K562 (cell line): ENCODE data around the gene ANKMY2. TPM values are rescaled to one million over a fixed set of nuclear protein-coding genes. Genes with fewer than 3 reads are reported as not detected.
A peak's percentile ranks its signal among the peaks of the same experiment; 100 is the strongest.

ENCODE experiments used
- ARID4B ChIP-seq: sonication (generic); formaldehyde crosslinking; IDR thresholded peaks from 2 replicates; pipeline ENCODE4 v1.8.0; 2022; ENCODE audit warnings: mild to moderate bottlenecking, missing genetic modification reagents
- ETV6 ChIP-seq, 3 experiments: fragments of 150-350 bp in 1 of 3; sonication (generic) in 1 of 3; formaldehyde crosslinking in 1 of 3; IDR thresholded peaks; 2 replicates each; pipeline versions ENCODE4 v1.6.1 to v1.8.0; 2014 to 2022; ENCODE audit warnings: borderline replicate concordance in 2 of 3, low read depth in 2 of 3, antibody characterized with exemption in 1 of 3, low read length in 1 of 3, mild to moderate bottlenecking in 1 of 3, missing genetic modification reagents in 1 of 3
- FOSL1 ChIP-seq: fragments of 200-800 bp; sonication (Bioruptor generic); conservative IDR thresholded peaks from 2 replicates; pipeline ENCODE4 v1.6.1; 2016; ENCODE audit warnings: missing genetic modification characterization, missing compliant biosample characterization
- MTA1 ChIP-seq: fragments of 450-650 bp; IDR thresholded peaks from 2 replicates; pipeline ENCODE4 v1.6.1; 2017; ENCODE audit warnings: borderline replicate concordance
- POLR2H ChIP-seq: IDR thresholded peaks from 2 replicates; pipeline ENCODE4 v1.6.1; 2016; ENCODE audit warnings: missing genetic modification characterization, low read depth, mild to moderate bottlenecking, control low read depth, missing compliant biosample characterization, moderate library complexity
- SRSF9 ChIP-seq: fragments of 200-400 bp; formaldehyde crosslinking; IDR thresholded peaks from 2 replicates; pipeline ENCODE4 v1.6.1; 2017; ENCODE audit warnings: low read depth, low read length, borderline replicate concordance
- THAP7 ChIP-seq: fragments of 250-450 bp; sonication (Bioruptor Pico); IDR thresholded peaks from 2 replicates; pipeline ENCODE4 v1.5.0; 2021
- polyA plus RNA-seq, 8 experiments: library from polyadenylated mRNA; depleted of rRNA in 4 of 8; stranded (reverse) in 5 of 8; unstranded in 3 of 8; fragments of >200 nt; fragmentation: Nextera tagmentation in 2 of 8; fragmentation: Illumina TruSeq in 1 of 8; extraction: Ambion mirVana in 2 of 8; extraction: Trizol in 1 of 8; gene quantifications; 2 replicates each; pipeline versions ENCODE4 v1.2.1 to v1.2.3, GENCODE V29; 2011 to 2014; ENCODE audit warnings: inconsistent platforms in 1 of 8, missing spikeins in 1 of 8
- total RNA-seq, 7 experiments: library from RNA; depleted of rRNA in 6 of 7; stranded (reverse); fragments of >200 nt in 6 of 7; fragmentation: Illumina TruSeq in 2 of 7; extraction: Trizol in 2 of 7; gene quantifications; 2 replicates each; pipeline versions ENCODE4 v1.2.1 to v1.2.3, GENCODE V29; 2011 to 2021; ENCODE audit warnings: low replicate concordance in 1 of 7
- TF ChIP-seq, protein P1 (sequence below), 2 experiments: fragments of 150-350 bp in 1 of 2; IDR thresholded peaks; 2 replicates each; pipeline ENCODE4 v1.6.1; 2012 to 2016; ENCODE audit warnings: low read depth in 2 of 2, low read length in 2 of 2, mild to moderate bottlenecking in 1 of 2, moderate library complexity in 1 of 2
- TF ChIP-seq, protein P2 (sequence below), 3 experiments: fragments of 200-800 bp in 1 of 3; fragments of 250-450 bp in 1 of 3; fragments of 450-650 bp in 1 of 3; sonication (Bioruptor Pico) in 1 of 3; sonication (Bioruptor generic) in 1 of 3; formaldehyde crosslinking in 1 of 3; IDR thresholded peaks; 2 replicates each; pipeline versions ENCODE4 v1.6.1 to v1.8.0; 2016 to 2022; ENCODE audit warnings: mild to moderate bottlenecking in 2 of 3, missing genetic modification characterization in 2 of 3, missing compliant biosample characterization in 1 of 3, moderate library complexity in 1 of 3

The ANKMY2 gene
- total and polyA plus RNA-seq, 9 of the 15 experiments (the other 6 are each of a cell fraction or from before 2014, with no cell fraction given) = 38.9 to 71.5 (median 48.8) TPM

DNA sequence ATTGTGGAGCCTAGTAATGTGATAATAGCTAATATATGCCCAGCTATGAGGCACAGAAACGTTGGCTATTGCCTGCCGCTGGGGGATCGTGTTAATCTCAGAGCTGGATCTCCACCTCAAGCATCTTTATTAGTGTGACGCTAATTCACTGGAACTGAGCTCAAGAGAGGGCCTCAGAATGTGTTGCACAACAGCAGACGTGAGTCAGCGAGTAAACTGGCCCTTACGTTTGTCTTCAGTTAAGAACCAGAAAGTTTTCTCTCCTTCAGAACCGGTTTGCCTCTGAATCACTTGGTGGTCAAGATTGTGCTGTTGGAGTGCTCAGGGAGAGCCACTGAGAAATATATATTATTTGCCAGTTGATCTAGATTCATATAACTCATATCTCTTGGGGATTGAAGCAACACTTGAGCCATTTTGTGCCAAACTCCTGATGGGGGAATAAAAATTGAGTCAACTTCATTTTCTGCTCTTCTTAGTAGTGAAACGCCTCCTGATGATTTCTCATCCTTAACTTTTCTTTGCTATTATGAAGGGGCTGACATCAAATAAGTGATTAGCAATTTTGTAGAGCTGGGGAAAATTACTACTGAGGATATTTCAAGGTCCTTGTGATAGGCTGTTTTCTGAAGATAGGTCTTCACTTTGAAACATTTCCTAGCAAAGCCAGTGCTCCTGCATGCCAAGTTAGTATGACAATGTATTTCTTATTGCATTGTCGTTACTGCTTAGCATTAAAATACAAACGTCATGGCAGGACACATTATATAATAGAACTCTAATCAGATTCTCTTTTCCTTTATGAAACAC, 22.7 kb upstream of the ANKMY2 start (continued):
- TF ChIP-seq ETV6 (IDR thresholded peaks at IDR 0.05; ENCODE audit: borderline replicate concordance in 1 of 2, low read depth in 2 of 2, low read length in 1 of 2) = no peak
- no peak for TF ChIP-seq ETV6 (CRISPR knock-in tag; IDR thresholded peaks at IDR 0.05; ENCODE audit: borderline replicate concordance)
- no peak for TF ChIP-seq MTA1
- TF ChIP-seq FOSL1 (tag) = peak; percentile 95
- TF ChIP-seq, protein P1, sequence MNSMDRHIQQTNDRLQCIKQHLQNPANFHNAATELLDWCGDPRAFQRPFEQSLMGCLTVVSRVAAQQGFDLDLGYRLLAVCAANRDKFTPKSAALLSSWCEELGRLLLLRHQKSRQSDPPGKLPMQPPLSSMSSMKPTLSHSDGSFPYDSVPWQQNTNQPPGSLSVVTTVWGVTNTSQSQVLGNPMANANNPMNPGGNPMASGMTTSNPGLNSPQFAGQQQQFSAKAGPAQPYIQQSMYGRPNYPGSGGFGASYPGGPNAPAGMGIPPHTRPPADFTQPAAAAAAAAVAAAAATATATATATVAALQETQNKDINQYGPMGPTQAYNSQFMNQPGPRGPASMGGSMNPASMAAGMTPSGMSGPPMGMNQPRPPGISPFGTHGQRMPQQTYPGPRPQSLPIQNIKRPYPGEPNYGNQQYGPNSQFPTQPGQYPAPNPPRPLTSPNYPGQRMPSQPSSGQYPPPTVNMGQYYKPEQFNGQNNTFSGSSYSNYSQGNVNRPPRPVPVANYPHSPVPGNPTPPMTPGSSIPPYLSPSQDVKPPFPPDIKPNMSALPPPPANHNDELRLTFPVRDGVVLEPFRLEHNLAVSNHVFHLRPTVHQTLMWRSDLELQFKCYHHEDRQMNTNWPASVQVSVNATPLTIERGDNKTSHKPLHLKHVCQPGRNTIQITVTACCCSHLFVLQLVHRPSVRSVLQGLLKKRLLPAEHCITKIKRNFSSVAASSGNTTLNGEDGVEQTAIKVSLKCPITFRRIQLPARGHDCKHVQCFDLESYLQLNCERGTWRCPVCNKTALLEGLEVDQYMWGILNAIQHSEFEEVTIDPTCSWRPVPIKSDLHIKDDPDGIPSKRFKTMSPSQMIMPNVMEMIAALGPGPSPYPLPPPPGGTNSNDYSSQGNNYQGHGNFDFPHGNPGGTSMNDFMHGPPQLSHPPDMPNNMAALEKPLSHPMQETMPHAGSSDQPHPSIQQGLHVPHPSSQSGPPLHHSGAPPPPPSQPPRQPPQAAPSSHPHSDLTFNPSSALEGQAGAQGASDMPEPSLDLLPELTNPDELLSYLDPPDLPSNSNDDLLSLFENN (IDR thresholded peaks at IDR 0.05; ENCODE audit: low read depth in 2 of 2, low read length in 2 of 2) = no peak
- TF ChIP-seq, protein P2, sequence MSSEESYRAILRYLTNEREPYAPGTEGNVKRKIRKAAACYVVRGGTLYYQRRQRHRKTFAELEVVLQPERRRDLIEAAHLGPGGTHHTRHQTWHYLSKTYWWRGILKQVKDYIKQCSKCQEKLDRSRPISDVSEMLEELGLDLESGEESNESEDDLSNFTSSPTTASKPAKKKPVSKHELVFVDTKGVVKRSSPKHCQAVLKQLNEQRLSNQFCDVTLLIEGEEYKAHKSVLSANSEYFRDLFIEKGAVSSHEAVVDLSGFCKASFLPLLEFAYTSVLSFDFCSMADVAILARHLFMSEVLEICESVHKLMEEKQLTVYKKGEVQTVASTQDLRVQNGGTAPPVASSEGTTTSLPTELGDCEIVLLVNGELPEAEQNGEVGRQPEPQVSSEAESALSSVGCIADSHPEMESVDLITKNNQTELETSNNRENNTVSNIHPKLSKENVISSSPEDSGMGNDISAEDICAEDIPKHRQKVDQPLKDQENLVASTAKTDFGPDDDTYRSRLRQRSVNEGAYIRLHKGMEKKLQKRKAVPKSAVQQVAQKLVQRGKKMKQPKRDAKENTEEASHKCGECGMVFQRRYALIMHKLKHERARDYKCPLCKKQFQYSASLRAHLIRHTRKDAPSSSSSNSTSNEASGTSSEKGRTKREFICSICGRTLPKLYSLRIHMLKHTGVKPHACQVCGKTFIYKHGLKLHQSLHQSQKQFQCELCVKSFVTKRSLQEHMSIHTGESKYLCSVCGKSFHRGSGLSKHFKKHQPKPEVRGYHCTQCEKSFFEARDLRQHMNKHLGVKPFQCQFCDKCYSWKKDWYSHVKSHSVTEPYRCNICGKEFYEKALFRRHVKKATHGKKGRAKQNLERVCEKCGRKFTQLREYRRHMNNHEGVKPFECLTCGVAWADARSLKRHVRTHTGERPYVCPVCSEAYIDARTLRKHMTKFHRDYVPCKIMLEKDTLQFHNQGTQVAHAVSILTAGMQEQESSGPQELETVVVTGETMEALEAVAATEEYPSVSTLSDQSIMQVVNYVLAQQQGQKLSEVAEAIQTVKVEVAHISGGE (CRISPR knock-in tag; IDR thresholded peaks at IDR 0.05) = peak in 1 of 3 experiments; percentile 62; a peak in 1 of 6 replicates
- no peak for TF ChIP-seq THAP7 (CRISPR knock-in tag)
- TF ChIP-seq SRSF9 = no peak
- no peak for TF ChIP-seq ARID4B (CRISPR knock-in tag)
- no peak for TF ChIP-seq POLR2H (tag)
